GM12878 (cell line): ENCODE results near the gene PIGL. TPM values are rescaled to one million over a fixed set of nuclear protein-coding genes. Genes with fewer than 3 reads are reported as not detected.

ENCODE experiments used
- ATAC-seq: fragments of 200-7000 bp; cut with Tn5 transposase; 3 replicates; pipeline ENCODE4 v1.9.1; 2020; ENCODE audit warnings: mild to moderate bottlenecking, moderate library complexity
- BruUV-seq: library from RNA; stranded (reverse); fragments of 400-500 nt; replicated peaks from 2 replicates; lab custom pipeline; 2021; lab: Mats Ljungman, UMichigan
- CTCF ChIA-PET: fragments of 300-600 bp; sonication (Branson Sonifier 250); formaldehyde crosslinking; extraction: SDS; loops from one replicate; lab custom pipeline; 2021; ENCODE audit warnings: inconsistent platforms; lab: Yijun Ruan, JAX
- POLR2A ChIA-PET: fragments of 350-600 bp; formaldehyde crosslinking; extraction: SDS; loops from one replicate; lab custom pipeline; 2021; ENCODE audit warnings: inconsistent platforms; lab: Charles Lee
- RAD21 ChIA-PET: fragments of 300-600 bp; sonication (Branson Sonifier 250); formaldehyde crosslinking; loops from one replicate; lab custom pipeline; 2023; ENCODE audit warnings: antibody characterized with exemption; ENCODE audit not compliant: unreplicated experiment; lab: Charles Lee
- SMC1A ChIA-PET: fragments of 300-600 bp; sonication (Branson Sonifier 250); formaldehyde crosslinking; loops from one replicate; lab custom pipeline; 2023; ENCODE audit not compliant: unreplicated experiment, uncharacterized antibody; lab: Charles Lee
- DNase-seq: peaks from one replicate; pipeline ENCODE4 v3.0.0-alpha.2; 2011; ENCODE audit warnings: low read depth, low spot score
- FAIRE-seq: peaks from 3 replicates; lab custom pipeline; 2011; peaks lifted over from hg19 to GRCh38; lab: Jason Lieb, UNC
- H2AFZ ChIP-seq: 2 replicates; pipeline ENCODE4 v1.6.0; 2011; ENCODE audit warnings: low read depth, low read length, control low read depth; ENCODE audit not compliant: control insufficient read depth
- H3K27ac ChIP-seq: 2 replicates; pipeline ENCODE4 v1.5.1; 2011; ENCODE audit warnings: control low read depth; ENCODE audit not compliant: control insufficient read depth, insufficient read depth
- H3K27me3 ChIP-seq, 2 experiments: replicated peaks in 1 of 2; 2 replicates each; pipeline versions ENCODE4 v1.6.0 to v1.6.1; 2011; ENCODE audit warnings: low read length in 1 of 2; ENCODE audit not compliant: control insufficient read depth in 2 of 2, insufficient read depth in 2 of 2
- H3K36me3 ChIP-seq, 2 experiments: 2 replicates each; pipeline ENCODE4 v1.5.1; 2011; ENCODE audit warnings: low read length in 1 of 2; ENCODE audit not compliant: control insufficient read depth in 2 of 2, insufficient read depth in 2 of 2
- H3K4me1 ChIP-seq: 2 replicates; pipeline ENCODE4 v1.6.1; 2011; ENCODE audit warnings: mild to moderate bottlenecking, low read length, moderate library complexity, mixed read lengths; ENCODE audit not compliant: control insufficient read depth, insufficient read depth
- H3K4me2 ChIP-seq: 2 replicates; pipeline ENCODE4 v1.6.0; 2011; ENCODE audit warnings: control low read depth; ENCODE audit not compliant: control insufficient read depth, insufficient read depth
- H3K4me3 ChIP-seq: fragments of 200-600 bp; sonication (generic); 2 replicates; pipeline ENCODE4 v1.5.1; 2016
- H3K79me2 ChIP-seq: 2 replicates; pipeline ENCODE4 v1.6.0; 2011; ENCODE audit warnings: low read length; ENCODE audit not compliant: control insufficient read depth, insufficient read depth
- H3K9ac ChIP-seq: 2 replicates; pipeline ENCODE4 v1.8.0; 2011; ENCODE audit warnings: low read length, control low read depth, mixed read lengths; ENCODE audit not compliant: control insufficient read depth, insufficient read depth
- H3K9me3 ChIP-seq: replicated peaks from 3 replicates; pipeline ENCODE4 v1.5.1; 2011; ENCODE audit warnings: mild to moderate bottlenecking, low read length; ENCODE audit not compliant: control insufficient read depth, insufficient read depth
- H4K20me1 ChIP-seq: 2 replicates; pipeline ENCODE4 v1.6.0; 2011; ENCODE audit not compliant: control insufficient read depth, insufficient read depth
- CBX3 ChIP-seq: fragments of 200-600 bp; sonication (generic); IDR thresholded peaks from 2 replicates; pipeline ENCODE4 v1.6.1; 2016; ENCODE audit warnings: low read depth, borderline replicate concordance
- CHD2 ChIP-seq: IDR thresholded peaks from 2 replicates; pipeline ENCODE4 v1.6.1; 2011; ENCODE audit warnings: low read depth, low read length, improper control_type of control experiment, borderline replicate concordance
- EZH2 ChIP-seq: IDR thresholded peaks from 2 replicates; pipeline ENCODE4 v1.6.1; 2012; ENCODE audit warnings: low read depth, mild to moderate bottlenecking, control low read depth, inconsistent platforms, low read length, borderline replicate concordance; ENCODE audit not compliant: control insufficient read depth
- GABPA ChIP-seq: IDR thresholded peaks from 2 replicates; pipeline ENCODE4 v1.6.1; 2014; ENCODE audit warnings: antibody characterized with exemption, low read depth, mild to moderate bottlenecking, inconsistent platforms
- HCFC1 ChIP-seq: fragments of 150-350 bp; IDR thresholded peaks from 2 replicates; pipeline ENCODE4 v1.6.1; 2014; ENCODE audit warnings: low read length
- POLR2A ChIP-seq: IDR thresholded peaks from 2 replicates; pipeline ENCODE4 v1.6.1; 2011; ENCODE audit warnings: low read depth, mild to moderate bottlenecking, low read length
- RAD21 ChIP-seq: IDR thresholded peaks from 2 replicates; pipeline ENCODE4 v1.6.1; 2011; ENCODE audit warnings: mild to moderate bottlenecking, low read depth, low read length, moderate library complexity; ENCODE audit not compliant: insufficient read depth
- TAF1 ChIP-seq: IDR thresholded peaks from 2 replicates; pipeline ENCODE4 v1.6.1; 2011; ENCODE audit warnings: mild to moderate bottlenecking, low read depth, low read length, borderline replicate concordance
- TCF12 ChIP-seq: IDR thresholded peaks from 2 replicates; pipeline ENCODE4 v1.6.1; 2011; ENCODE audit warnings: low read depth, mild to moderate bottlenecking, low read length
- WGBS: methylation state at CpG from one replicate; pipeline ENCODE4 v1.1.6; 2016; ENCODE audit warnings: low lambda C conversion rate; ENCODE audit not compliant: insufficient replicate concordance, insufficient coverage; ENCODE audit errors: missing lambda C conversion rate; 5-methylcytosine and 5-hydroxymethylcytosine counted together
- in situ Hi-C: fragments of 300-500 bp; cut with MboI; formaldehyde crosslinking; loops from 9 replicates; pipeline ENCODE4 v1.14.3; 2018; ENCODE audit warnings: mixed read lengths
- intact Hi-C: fragments of 100-400 bp; cut with micrococcal nuclease; formaldehyde crosslinking; loops from one replicate; pipeline ENCODE4 v1.14.2; 2022; ENCODE audit not compliant: unreplicated experiment
- polyA plus RNA-seq, 11 experiments: library from polyadenylated mRNA; depleted of rRNA in 4 of 11; unstranded in 6 of 11; stranded (reverse) in 5 of 11; fragments of >200 nt; fragmentation: Nextera tagmentation in 4 of 11; fragmentation: Illumina TruSeq in 1 of 11; extraction: Ambion mirVana in 4 of 11; extraction: Trizol in 1 of 11; gene quantifications; 1 replicate in 1 of 11; 2 replicates in 10 of 11; pipeline versions ENCODE4 v1.2.1 to v1.2.3, GENCODE V29; 2011 to 2016; ENCODE audit warnings: inconsistent platforms in 2 of 11, missing spikeins in 2 of 11, low read depth in 1 of 11
- total RNA-seq, 4 experiments: library from RNA; depleted of rRNA in 3 of 4; stranded (reverse); fragments of >200 nt in 3 of 4; fragmentation: Illumina TruSeq in 1 of 4; extraction: Trizol in 1 of 4; gene quantifications; 2 replicates each; pipeline versions ENCODE4 v1.2.1 to v1.2.3, GENCODE V29; 2013 to 2021

The PIGL gene
- total and polyA plus RNA-seq, 10 of the 15 experiments (the other 5 are each of a cell fraction or from before 2014, with no cell fraction given): 25.9 to 52.5 (median 30.2) TPM

DNA sequence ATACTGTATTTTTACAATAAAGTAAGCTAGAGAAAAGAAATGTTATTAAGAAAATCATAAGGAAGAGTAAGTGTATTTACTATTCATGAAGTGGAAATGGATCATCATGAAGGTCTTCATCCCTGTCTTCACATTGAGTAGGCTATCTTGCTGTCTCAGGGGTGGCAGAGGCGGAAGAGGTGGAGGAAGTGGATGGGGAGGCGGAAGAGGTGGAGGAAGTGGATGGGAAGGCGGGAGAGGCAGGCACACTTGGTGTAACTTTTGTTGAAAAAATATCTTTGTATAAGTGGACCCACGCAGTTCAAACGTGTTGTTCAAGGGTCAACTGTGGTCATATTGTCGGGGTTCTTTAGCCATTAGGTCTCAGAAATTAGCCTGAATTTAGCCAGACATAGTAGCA is 50.2 kb downstream of the PIGL start:
- Histone ChIP-seq H3K27ac (no peak overlapping the region), H3K79me2 (no peaks in the 10 kb centered on the region), H3K9ac (no peak overlapping the region), H4K20me1 (no peaks in the 10 kb centered on the region), H3K4me1 (peaks cover 16% of the 10 kb centered on the region), H3K27me3 (no peaks in the 10 kb centered on the region), H3K36me3 (no peaks in the 10 kb centered on the region), H3K4me3 (no peak overlapping the region), H3K9me3 (no peaks in the 10 kb centered on the region), H3K4me2 (no peak overlapping the region)
- SMC1A ChIA-PET: interaction anchor here (0.6 to 1.2 kb wide), 2 partner anchors 22 to 38 kb away, joined by 3 read pairs; no protein-coding TSS in a partner anchor
- intact Hi-C loops (no loop called here), in situ Hi-C loops (loop anchor here (10.0 kb wide), 1 partner anchor 58 kb away; no protein-coding TSS in a partner anchor)
- DNase-seq (no peak), ATAC-seq (no peak), FAIRE-seq (no peak)
- POLR2A ChIA-PET: interaction anchor here (1.2 kb wide), 1 partner anchor 19 kb away, joined by 5 read pairs; no protein-coding TSS in a partner anchor
- RAD21 ChIA-PET: interaction anchor here (1.3 kb wide), 1 partner anchor 45 kb away, joined by 5 read pairs; no protein-coding TSS in a partner anchor
- no TSS peak for BruUV-seq
- CTCF ChIA-PET: interaction anchor here (1.0 kb wide), 1 partner anchor 19 kb away, joined by 3 read pairs; no protein-coding TSS in a partner anchor
- over 99% methylated on average over 6 of the region's 6 CpGs for WGBS
- no peak for TF ChIP-seq GABPA
- no peak for TF ChIP-seq RAD21
- TF ChIP-seq POLR2A: no peak
- TF ChIP-seq HCFC1: no peak
- TF ChIP-seq CHD2: no peak
- TF ChIP-seq EZH2: no peak
- TF ChIP-seq TCF12: no peak
- TF ChIP-seq CBX3: no peak
- no peak for TF ChIP-seq TAF1
- TF ChIP-seq, all 136 proteins: peak for 0
- H2AFZ ChIP-seq: no peak overlapping the region
